ENCODE measurements around the gene SUSD4. TPM values are rescaled to one million over a fixed set of nuclear protein-coding genes. Genes with fewer than 3 reads are reported as not detected.

Gene SUSD4
- total RNA-seq, 2 donors from 2014 or later, result 11.0 to 15.6 TPM

DNA sequence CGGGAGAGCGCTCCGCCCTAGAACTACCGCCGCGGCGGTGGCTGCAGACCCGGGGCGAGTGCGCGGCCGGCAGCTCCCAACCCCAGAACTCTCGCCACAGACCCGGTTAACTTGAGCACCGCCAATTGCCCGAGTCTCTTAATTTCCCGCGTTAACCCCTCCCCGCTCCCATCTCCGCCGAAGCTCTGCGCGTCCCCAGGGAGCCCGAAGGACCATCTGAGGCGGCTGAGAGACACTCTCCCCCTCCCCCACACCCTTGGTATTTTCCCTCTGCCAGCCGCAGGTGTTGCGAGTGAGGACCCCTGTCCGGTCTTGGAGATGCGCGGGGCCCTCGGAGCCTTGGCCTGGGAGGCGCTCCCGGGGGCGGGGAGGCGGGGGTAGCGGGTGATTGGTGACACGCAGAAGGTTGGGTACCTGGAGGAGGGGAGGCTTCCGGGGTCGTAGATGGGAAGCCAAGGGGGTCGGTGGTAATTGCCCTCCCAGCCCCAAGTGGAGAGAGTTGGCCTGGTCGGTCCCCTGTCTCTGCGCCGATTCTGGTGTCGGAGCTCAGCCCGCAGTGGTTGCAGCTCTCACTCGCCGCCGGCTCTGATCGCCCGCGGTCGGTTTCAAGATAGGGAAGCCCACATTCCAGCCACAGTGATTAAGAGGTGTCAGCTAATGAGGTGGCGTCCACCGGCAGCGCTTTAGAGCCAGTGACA is 858 bp upstream of the SUSD4 start:
- peak; percentile 37 to 47 for ATAC-seq
- intact Hi-C loops (cut with DNase I), result no loop called here
- DNase-seq, result peak; percentile 30

- intact Hi-C loops (cut with DNase I), result no loop called here
- DNase-seq (peak; percentile 49), ATAC-seq (peak; percentile 29 to 80)
These were observed 720 bp downstream of the SUSD4 start for GRCh38 chr1:223363057-223363855.

DNA sequence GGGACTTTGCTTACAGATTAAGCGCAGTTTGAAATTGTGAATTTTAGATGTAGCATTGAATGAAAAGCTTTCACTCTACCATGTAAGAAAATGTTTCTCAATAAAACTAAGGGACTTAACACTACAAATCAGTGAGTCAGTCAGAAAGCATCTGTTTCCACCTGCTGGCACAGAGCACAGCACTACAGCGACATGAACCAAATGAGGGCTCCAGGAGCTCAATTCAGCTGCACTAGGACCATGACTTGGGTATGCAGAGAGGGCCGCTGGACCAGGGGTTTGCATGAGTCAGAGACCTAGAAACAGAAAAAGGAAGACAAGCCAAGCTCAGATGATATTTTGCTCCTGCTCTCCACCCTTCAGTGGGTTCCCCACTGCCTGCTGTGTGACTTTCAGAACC is 5.2 kb downstream of the SUSD4 start:
- DNase-seq, result no peak
- ATAC-seq, result no peak
- intact Hi-C loops (cut with DNase I), result no loop called here

DNA sequence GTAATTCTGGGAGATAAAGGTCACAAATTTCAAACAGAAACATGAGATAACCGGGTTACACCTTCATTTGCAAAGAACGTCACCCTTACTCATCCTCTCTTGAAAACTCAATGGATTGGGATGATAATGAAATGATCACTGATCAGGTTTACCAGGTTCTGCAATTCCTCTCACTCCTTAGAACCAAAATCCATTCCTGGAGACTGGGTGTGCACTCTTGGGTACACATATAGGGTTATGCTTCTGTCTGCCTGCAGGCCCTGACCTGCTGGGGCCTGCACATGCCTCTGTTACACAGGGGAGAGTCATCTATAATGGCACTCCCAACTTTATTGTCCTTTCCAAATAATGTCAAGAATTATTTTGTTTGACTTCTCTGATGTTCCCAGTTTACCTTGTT is 8.3 kb downstream of the SUSD4 start:
- no peak for ATAC-seq
- intact Hi-C loops (cut with DNase I), result no loop called here
- DNase-seq, result no peak

- intact Hi-C loops (cut with DNase I), result no loop called here
- ATAC-seq, result no peak
- DNase-seq, result no peak
These were observed 10.0 kb downstream of the SUSD4 start for GRCh38 chr1:223353939-223354338.

GRCh38 chr1:223352944-223353343 is 11.0 kb downstream of the SUSD4 start:
- peak in 1 of 2 donors; percentile 23 for ATAC-seq
- DNase-seq, result no peak
- intact Hi-C loops (cut with DNase I), result no loop called here

DNA sequence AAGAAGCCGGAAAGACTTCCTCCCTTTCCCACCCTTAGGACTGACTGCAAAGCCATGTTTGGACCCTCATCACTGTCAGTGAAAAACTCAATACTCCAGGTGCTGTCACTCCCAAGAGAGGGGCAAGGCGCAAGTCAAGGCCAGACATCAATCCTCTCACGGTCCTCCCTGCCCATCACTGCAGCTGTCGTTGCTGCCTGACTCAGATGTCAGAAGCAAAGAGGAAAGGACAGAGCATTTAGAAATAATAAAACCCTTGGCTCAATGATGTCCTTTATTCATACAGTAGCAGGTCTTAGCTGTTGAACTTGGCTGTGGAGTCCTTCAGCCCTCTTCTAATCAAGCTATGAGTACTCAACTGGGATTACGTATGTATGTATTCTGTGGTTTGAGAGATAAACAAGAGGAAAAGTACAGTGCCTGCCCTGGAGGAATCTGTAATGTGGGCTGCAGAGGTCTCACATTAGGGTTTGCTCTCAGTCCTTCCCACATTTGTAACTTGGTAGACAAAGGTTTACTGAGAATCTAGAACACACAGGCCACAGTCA is 13.5 kb downstream of the SUSD4 start:
- intact Hi-C loops (cut with DNase I), result no loop called here
- ATAC-seq (peak in 1 of 2 donors; percentile 63), DNase-seq (no peak)

DNA sequence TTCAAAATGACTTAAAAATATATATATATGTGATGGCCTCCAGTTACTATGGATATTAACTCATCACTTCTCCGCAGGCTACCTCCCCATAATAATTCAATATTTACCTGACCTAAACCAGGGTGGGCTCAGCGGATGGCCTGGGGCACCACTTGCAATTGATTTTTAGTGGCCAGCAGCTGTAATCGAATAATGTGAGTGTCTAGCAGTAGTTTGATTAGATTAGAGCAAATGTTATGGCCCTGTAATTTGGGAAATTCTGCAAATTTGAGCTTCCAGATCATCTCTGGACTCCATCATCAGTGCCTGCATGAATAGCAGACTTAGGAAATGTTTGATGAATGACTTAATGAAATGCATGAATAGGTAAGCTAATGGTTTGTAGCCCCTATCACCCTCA is 14.7 kb downstream of the SUSD4 start:
- intact Hi-C loops (cut with DNase I), result loop anchor here in 1 of 2 donors (10.0 kb wide), 1 partner anchor 214 kb away; no protein-coding TSS in a partner anchor
- ATAC-seq, result no peak

DNA sequence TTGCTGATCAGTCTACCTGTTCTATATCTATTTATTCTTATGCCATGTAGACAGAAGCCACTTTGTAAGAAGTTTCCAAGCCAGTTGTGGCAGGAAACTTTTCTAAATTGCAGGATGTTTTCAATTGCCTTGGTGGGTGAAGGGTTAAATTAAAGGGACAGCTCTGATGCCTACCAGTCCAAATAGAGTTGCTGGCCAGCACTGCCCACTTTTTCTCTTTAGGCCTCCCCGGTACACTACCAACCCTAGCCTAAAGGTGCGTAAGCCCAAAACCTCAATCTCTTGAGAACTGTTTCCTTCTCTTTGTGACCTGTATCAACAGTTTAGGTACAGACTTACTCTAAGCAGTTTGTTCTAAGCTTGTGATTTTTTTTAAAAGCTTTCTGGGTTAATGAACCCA is 15.5 kb downstream of the SUSD4 start:
- no peak for DNase-seq

More for the DNA sequence above, 14.7 kb downstream of the SUSD4 start:
- no peak for DNase-seq

GRCh38 chr1:223347583-223347982 is 16.4 kb downstream of the SUSD4 start:
- DNase-seq (no peak), ATAC-seq (no peak)
- intact Hi-C loops (cut with DNase I), result loop anchor here in 1 of 2 donors (10.0 kb wide), 1 partner anchor 213 kb away; no protein-coding TSS in a partner anchor

More for the DNA sequence above, 15.5 kb downstream of the SUSD4 start:
- intact Hi-C loops (cut with DNase I), result loop anchor here in 1 of 2 donors (10.0 kb wide), 1 partner anchor 214 kb away; no protein-coding TSS in a partner anchor
- no peak for ATAC-seq

DNA sequence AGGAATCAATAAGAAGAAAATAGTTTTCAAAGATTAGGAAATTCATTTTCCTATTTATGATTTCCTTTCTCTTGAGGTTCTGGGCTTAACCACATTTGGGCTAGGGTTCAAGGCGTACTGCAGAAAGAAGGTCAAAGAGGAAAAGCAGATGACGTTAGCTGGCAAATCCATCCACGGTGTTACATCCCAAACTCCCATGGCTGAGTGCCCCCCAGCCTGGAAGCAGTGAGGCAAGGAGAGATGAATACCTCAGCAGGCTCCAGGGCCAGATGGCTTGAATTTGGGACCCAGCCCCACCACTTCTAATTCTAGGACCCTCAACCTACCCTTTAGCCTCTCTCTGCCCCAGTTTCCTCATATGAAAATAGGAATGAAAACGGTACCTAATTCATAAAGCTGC is 17.7 kb downstream of the SUSD4 start:
- no peak for DNase-seq
- ATAC-seq, result no peak
- intact Hi-C loops (cut with DNase I), result loop anchor here in 1 of 2 donors (10.0 kb wide), 1 partner anchor 212 kb away; no protein-coding TSS in a partner anchor

GRCh38 chr1:223345720-223346119 is 18.3 kb downstream of the SUSD4 start:
- ATAC-seq (no peak), DNase-seq (no peak)
- intact Hi-C loops (cut with DNase I), result loop anchor here in 1 of 2 donors (10.0 kb wide), 1 partner anchor 211 kb away; no protein-coding TSS in a partner anchor

DNA sequence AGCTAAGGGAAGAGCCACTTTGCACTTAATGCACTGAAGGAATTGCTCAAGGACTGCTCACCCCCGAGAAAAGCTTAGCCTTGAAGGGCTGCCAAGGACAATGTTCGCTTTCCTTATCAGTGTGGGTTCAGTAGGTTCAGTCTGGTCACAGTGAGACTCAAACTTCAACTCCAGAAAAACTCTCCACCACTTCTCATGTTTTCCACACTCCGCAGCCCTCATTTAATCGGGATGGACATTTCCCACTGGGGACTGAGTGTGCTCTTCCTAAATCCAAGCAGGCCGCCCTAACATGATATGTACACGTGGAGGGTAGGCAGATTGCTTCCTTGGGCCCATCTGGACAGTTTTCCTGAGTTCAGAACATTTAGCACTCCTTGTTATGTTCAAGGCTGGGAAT is 19.5 kb downstream of the SUSD4 start:
- peak; percentile 56 for DNase-seq
- intact Hi-C loops (cut with DNase I), result loop anchor here in 1 of 2 donors (10.0 kb wide), 1 partner anchor 210 kb away; no protein-coding TSS in a partner anchor
- peak; percentile 16 to 51 for ATAC-seq

DNA sequence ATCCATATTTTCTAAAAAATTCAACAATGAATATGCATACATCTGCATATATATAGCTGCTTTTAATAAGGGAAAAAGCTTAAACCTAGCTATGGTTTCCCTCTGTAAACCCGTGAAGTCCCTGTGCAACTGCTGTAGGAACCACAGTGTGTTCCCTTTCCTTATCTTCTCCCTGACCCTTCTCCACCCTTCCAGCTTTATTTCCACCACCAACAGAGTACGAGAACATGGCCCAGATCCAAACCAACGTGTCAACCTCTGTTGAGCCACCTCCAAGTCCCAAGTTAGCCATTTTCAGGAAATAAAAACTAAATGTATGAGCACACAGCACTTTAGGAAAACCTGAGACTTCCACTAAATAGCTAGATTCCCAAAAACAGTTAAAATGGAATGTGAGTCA is 20.3 kb downstream of the SUSD4 start:
- ATAC-seq (peak; percentile 54 to 69), DNase-seq (peak; percentile 76)
- intact Hi-C loops (cut with DNase I), result loop anchor here in 1 of 2 donors (10.0 kb wide), 1 partner anchor 209 kb away; no protein-coding TSS in a partner anchor

DNA sequence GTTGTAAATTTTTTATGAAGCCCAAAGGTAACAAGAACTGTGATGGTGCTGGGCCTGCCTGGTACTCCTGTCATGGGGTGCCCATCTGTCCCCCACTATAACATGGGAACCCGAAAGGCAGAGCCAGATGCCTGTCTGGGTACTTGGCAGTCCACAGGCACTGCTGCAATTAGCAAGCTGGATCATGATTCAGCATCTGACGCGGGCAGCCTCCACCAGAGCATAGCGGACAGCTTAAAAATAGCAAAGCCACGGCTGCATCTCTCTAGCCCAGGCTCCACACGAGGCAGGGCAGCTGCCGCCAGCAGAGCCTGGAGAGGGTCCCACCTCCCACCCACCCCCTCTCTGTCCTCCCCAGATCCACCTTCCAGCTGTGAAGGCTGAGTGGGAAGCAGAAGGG is 22.9 kb downstream of the SUSD4 start:
- peak; percentile 79 to 88 for ATAC-seq
- intact Hi-C loops (cut with DNase I), result loop anchor here in 1 of 2 donors (10.0 kb wide), 1 partner anchor 206 kb away; no protein-coding TSS in a partner anchor
- peak; percentile 66 for DNase-seq

DNA sequence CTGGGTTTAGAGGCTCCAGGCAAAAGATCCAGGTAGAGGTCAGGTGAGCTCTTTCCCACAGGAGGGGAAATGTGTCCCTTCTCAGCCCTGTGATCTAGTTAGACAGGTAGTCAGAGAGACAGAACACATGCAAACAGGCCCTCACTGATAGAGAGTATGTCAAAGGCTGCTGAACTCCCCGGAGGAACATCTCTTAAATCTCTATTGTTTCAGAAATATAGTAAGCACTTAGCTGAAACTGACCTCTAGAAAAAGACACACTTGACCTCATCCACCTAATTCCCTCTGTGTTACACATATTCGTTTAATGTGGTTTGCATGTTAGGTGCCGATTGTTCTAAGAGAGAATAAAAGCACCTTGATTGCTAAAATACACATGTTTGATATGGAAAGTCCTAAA is 23.3 kb downstream of the SUSD4 start:
- intact Hi-C loops (cut with DNase I), result loop anchor here in 1 of 2 donors (10.0 kb wide), 1 partner anchor 206 kb away; no protein-coding TSS in a partner anchor
- DNase-seq (no peak), ATAC-seq (no peak)

- no peak for DNase-seq
- no peak for ATAC-seq
- intact Hi-C loops (cut with DNase I), result loop anchor here in 1 of 2 donors (10.0 kb wide), 1 partner anchor 205 kb away; no protein-coding TSS in a partner anchor
These were observed 24.1 kb downstream of the SUSD4 start for GRCh38 chr1:223339861-223340260.

DNA sequence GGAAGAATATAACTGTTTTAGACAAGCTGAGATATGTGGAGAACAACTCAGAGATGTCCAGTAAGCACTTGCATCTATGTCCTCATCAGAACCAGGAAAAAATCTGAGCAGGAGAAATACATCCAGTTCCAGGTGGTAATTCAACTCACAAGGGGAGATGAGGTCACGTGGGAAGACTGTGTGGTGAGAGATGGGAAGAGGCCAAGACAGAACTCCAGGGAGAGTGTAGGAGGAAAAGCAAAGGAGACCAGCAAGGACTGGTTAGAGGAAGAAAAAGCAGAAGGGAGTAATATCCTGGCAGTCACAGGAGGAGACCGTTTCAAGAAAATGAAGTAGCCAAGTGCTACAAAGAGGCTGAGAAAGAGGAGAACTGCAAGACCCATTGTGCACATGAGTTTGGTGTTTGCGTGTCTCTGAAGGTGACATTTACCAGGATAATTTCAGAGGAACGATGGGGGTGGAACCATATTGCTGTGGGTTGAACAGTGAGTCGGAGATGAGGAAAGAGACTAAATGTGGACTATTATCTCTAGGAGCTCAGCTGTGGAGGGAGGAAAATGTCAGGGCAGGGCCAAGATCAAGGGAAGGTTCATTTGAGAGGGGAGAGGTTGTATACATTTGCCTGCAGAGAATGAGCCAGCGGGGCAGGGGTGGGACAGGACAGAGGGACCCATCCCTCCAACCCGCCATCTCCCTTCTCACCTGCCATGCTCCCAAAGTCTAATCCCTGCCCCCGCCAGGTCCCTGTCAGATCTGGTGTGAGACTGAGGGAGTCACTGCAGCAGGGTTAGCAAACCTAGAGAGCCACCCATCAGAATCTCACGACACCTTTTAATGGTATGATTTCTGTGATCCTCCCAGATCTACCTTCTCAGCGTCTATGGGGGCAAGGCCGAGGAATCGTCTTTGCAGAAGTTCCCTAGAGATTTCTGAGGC is 24.9 kb downstream of the SUSD4 start:
- ATAC-seq (peak in 1 of 2 donors; percentile 47), DNase-seq (no peak)
- intact Hi-C loops (cut with DNase I), result no loop called here
